Glutamatergic neuron (in vitro differentiated cells): ENCODE data around the gene ABCD4. TPM values are rescaled to one million over a fixed set of nuclear protein-coding genes. Genes with fewer than 3 reads are reported as not detected.
"Not testable (repeated sequence)": the region's sequence is repeated elsewhere in the genome, so short reads cannot be mapped to it uniquely, and the experiment has no call there.

Experiments used
- DNase-seq: peaks from one replicate; pipeline ENCODE4 v3.0.0; 2022
- H3K27ac Mint-ChIP-seq: one replicate; pipeline ENCODE4 v1.8.0; 2020; ENCODE audit warnings: mild to moderate bottlenecking, mixed read lengths, inconsistent platforms; ENCODE audit not compliant: unreplicated experiment
- H3K27me3 Mint-ChIP-seq: one replicate; pipeline ENCODE4 v1.8.0; 2020; ENCODE audit warnings: mild to moderate bottlenecking, moderate library complexity, mixed read lengths, inconsistent platforms; ENCODE audit not compliant: unreplicated experiment
- H3K36me3 Mint-ChIP-seq: one replicate; pipeline ENCODE4 v1.8.0; 2020; ENCODE audit warnings: mild to moderate bottlenecking, mixed read lengths, inconsistent platforms; ENCODE audit not compliant: unreplicated experiment
- H3K4me1 Mint-ChIP-seq: one replicate; pipeline ENCODE4 v1.8.0; 2020; ENCODE audit warnings: mild to moderate bottlenecking, low read depth, mixed read lengths, inconsistent platforms; ENCODE audit not compliant: unreplicated experiment
- H3K4me3 Mint-ChIP-seq: one replicate; pipeline ENCODE4 v1.8.0; 2020; ENCODE audit warnings: mild to moderate bottlenecking, mixed read lengths, inconsistent platforms; ENCODE audit not compliant: unreplicated experiment
- H3K9me3 Mint-ChIP-seq: one replicate; pipeline ENCODE4 v1.8.0; 2020; ENCODE audit warnings: mild to moderate bottlenecking, moderate library complexity, mixed read lengths, inconsistent platforms; ENCODE audit not compliant: unreplicated experiment
- total RNA-seq: library from RNA; stranded (reverse); fragmentation: NEBNext Ultra II Directional; extraction: Animal tissue kit (Norgen Biotek cat#: 25700); gene quantifications from one replicate; pipeline ENCODE4 v1.2.1, GENCODE V29; 2021; ENCODE audit not compliant: unreplicated experiment
- TF ChIP-seq, protein P1 (sequence below): fragments of 200-600 bp; sonication (generic); IDR thresholded peaks from one replicate; pipeline ENCODE4 v1.5.0; 2021; ENCODE audit not compliant: partially characterized antibody, unreplicated experiment

Gene ABCD4
- total RNA-seq, 1 donor from 2014 or later = 73.7 TPM

- H3K27ac Mint-ChIP-seq = no peak overlapping the region
- peaks cover 27% of the 10 kb centered on the region for H3K36me3 Mint-ChIP-seq
- H3K4me1 Mint-ChIP-seq = no peaks in the 10 kb centered on the region
- H3K9me3 Mint-ChIP-seq = peaks cover 4% of the 10 kb centered on the region
- no peak overlapping the region for H3K4me3 Mint-ChIP-seq
- H3K27me3 Mint-ChIP-seq = peaks cover 8% of the 10 kb centered on the region
- TF ChIP-seq, protein P1, sequence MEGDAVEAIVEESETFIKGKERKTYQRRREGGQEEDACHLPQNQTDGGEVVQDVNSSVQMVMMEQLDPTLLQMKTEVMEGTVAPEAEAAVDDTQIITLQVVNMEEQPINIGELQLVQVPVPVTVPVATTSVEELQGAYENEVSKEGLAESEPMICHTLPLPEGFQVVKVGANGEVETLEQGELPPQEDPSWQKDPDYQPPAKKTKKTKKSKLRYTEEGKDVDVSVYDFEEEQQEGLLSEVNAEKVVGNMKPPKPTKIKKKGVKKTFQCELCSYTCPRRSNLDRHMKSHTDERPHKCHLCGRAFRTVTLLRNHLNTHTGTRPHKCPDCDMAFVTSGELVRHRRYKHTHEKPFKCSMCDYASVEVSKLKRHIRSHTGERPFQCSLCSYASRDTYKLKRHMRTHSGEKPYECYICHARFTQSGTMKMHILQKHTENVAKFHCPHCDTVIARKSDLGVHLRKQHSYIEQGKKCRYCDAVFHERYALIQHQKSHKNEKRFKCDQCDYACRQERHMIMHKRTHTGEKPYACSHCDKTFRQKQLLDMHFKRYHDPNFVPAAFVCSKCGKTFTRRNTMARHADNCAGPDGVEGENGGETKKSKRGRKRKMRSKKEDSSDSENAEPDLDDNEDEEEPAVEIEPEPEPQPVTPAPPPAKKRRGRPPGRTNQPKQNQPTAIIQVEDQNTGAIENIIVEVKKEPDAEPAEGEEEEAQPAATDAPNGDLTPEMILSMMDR = no peak
- no peak for DNase-seq
Measured at GRCh38 chr14:74281069-74281468, 21.7 kb downstream of the ABCD4 start.

- H3K4me1 Mint-ChIP-seq = peaks cover 3% of the 10 kb centered on the region
- H3K27ac Mint-ChIP-seq = no peak overlapping the region
- no peak for DNase-seq
- H3K9me3 Mint-ChIP-seq = peaks cover 10% of the 10 kb centered on the region
- H3K4me3 Mint-ChIP-seq = no peak overlapping the region
- peaks cover 27% of the 10 kb centered on the region for H3K36me3 Mint-ChIP-seq
- peaks cover 11% of the 10 kb centered on the region for H3K27me3 Mint-ChIP-seq
- TF ChIP-seq, protein P1 = no peak
Measured at GRCh38 chr14:74278080-74278479, 24.7 kb downstream of the ABCD4 start.

DNA sequence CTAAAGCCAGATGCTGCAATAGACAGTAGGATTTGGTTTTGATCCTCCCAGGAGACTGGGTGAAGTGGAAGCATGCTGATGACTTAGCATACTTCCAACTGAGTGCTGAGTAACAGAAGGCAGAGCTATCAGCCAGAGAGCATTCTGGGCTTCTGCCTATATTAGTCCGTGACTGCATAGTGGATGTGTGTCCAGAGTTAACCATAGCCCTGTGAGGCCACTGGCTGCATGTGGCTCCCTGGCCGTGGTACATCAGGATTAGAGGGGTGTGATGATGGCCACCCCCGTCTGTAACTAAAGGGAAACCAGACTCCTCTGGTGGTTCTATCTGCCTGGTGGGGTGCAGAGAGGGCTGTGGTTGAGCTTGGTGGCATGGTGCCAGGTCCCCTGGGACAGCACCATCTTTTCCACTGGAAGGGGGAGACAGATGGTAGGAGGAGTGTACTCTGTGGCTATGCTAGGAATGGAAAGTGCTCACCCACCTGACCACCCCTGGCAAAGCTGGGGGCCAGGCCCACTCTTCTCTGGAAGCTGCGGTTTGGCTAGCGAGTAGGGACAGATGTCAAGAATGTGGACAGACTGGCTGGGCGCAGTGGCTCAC lies 27.4 kb downstream of the ABCD4 start:
- peaks cover 10% of the 10 kb centered on the region for H3K9me3 Mint-ChIP-seq
- H3K36me3 Mint-ChIP-seq = peaks cover 13% of the 10 kb centered on the region
- no peak overlapping the region for H3K4me3 Mint-ChIP-seq
- peaks cover 3% of the 10 kb centered on the region for H3K4me1 Mint-ChIP-seq
- peaks cover 13% of the 10 kb centered on the region for H3K27me3 Mint-ChIP-seq
- DNase-seq = no peak
- TF ChIP-seq, protein P1 = no peak
- no peak overlapping the region for H3K27ac Mint-ChIP-seq

- Mint-ChIP-seq H3K27ac (no peak overlapping the region), H3K9me3 (peaks cover 5% of the 10 kb centered on the region), H3K27me3 (peaks cover 18% of the 10 kb centered on the region), H3K4me3 (no peak overlapping the region), H3K4me1 (peaks cover 3% of the 10 kb centered on the region), H3K36me3 (no peaks in the 10 kb centered on the region)
- no peak for DNase-seq
- TF ChIP-seq, protein P1 = no peak
Measured at GRCh38 chr14:74271365-74271764, 31.4 kb downstream of the ABCD4 start.

DNA sequence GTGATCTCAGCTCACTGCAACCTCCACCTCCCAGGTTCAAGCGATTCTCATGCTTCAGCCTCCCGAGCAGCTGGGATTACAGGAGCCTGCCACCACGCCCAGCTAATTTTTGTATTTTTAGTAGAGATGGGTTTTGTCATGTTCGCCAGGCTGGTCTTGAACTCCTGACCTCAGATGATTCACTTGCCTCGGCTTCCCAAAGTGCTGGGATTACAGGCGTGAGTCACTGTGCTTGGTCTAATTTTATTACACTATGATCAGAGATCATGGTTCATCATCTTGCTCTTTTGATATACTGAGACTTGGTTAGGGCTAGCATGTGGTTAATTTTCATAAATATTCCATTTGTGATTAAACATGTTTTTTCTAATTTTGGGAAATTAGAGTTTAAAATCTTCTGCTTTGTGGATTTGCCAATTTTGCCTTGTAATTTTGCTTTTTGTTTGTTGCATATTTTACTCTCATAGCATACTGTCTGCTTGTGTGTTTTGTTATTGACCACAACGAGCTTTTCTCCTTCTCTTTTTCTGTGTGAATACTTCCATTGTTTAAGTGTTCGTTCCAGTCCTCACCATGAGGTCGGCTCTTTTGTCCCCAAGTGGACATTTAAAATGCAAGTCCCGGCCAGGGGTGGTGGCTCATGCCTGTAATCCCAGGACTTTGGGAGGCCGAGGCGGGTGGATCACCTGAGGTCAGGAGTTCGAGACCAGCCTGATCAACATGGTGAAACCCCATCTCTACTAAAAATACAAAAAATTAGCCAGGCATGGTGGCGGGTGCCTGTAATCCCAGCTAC lies 32.2 kb downstream of the ABCD4 start:
- not testable (repeated sequence) for H3K4me1 Mint-ChIP-seq, H3K27ac Mint-ChIP-seq, DNase-seq, H3K36me3 Mint-ChIP-seq, H3K9me3 Mint-ChIP-seq, H3K4me3 Mint-ChIP-seq
- peaks cover 18% of the 10 kb centered on the region for H3K27me3 Mint-ChIP-seq
